Stomach (tissue), 4 donors: ENCODE data around the gene TSHZ2.

ENCODE experiments used
- EP300 ChIP-seq: sonication (generic); formaldehyde crosslinking; IDR thresholded peaks from one replicate; pipeline ENCODE4 v1.6.1; 2017; ENCODE audit warnings: antibody characterized with exemption
- POLR2A ChIP-seq, 4 donors: fragments of 450-650 bp; IDR thresholded peaks; one replicate each; pipeline ENCODE4 v1.6.1; 2016; ENCODE audit warnings: antibody characterized with exemption in 4 of 4, control low read depth in 2 of 4, mild to moderate bottlenecking in 1 of 4, moderate library complexity in 1 of 4
- POLR2AphosphoS5 ChIP-seq, 3 donors: sonication (generic); formaldehyde crosslinking; IDR thresholded peaks; one replicate each; pipeline ENCODE4 v1.6.1; 2016; ENCODE audit warnings: antibody characterized with exemption in 3 of 3
- TF ChIP-seq, protein P1 (sequence below), 7 experiments: fragments of 450-650 bp in 4 of 7; fragments of 200-600 bp in 3 of 7; sonication (generic) in 3 of 7; IDR thresholded peaks; one replicate each; pipeline ENCODE4 v1.5.1; 2016 to 2019; ENCODE audit warnings: antibody characterized with exemption in 7 of 7, control low read depth in 2 of 7, mild to moderate bottlenecking in 1 of 7

DNA sequence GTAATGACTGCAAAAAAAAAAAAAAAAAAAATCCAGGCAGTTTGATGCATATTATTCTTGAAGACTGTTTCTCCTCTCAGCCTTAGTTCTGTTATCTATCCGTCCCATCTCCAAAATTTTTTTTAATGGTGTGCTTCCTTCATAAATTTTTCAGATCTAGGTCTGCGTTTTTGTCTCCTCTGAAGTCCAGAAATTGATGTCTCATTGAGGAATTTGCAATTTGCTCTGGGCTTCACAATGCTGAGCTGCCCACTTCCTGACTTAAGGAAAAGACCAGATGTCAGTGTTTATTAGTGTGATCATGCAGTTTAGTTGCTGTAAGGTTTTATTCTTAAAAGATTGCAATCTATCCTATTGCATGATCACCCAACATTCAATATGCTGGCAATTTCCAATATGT is 323.9 kb downstream of the TSHZ2 start:
- TF ChIP-seq, protein P1, sequence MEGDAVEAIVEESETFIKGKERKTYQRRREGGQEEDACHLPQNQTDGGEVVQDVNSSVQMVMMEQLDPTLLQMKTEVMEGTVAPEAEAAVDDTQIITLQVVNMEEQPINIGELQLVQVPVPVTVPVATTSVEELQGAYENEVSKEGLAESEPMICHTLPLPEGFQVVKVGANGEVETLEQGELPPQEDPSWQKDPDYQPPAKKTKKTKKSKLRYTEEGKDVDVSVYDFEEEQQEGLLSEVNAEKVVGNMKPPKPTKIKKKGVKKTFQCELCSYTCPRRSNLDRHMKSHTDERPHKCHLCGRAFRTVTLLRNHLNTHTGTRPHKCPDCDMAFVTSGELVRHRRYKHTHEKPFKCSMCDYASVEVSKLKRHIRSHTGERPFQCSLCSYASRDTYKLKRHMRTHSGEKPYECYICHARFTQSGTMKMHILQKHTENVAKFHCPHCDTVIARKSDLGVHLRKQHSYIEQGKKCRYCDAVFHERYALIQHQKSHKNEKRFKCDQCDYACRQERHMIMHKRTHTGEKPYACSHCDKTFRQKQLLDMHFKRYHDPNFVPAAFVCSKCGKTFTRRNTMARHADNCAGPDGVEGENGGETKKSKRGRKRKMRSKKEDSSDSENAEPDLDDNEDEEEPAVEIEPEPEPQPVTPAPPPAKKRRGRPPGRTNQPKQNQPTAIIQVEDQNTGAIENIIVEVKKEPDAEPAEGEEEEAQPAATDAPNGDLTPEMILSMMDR (IDR thresholded peaks at IDR 0.05): no peak
- TF ChIP-seq POLR2A (IDR thresholded peaks at IDR 0.05) (no peak), POLR2AphosphoS5 (IDR thresholded peaks at IDR 0.05) (no peak), EP300 (no peak)
